DND-41 (cell line): ENCODE results near the gene SIDT2.

Experiments
- CTCF ChIP-seq: IDR thresholded peaks from 2 replicates; pipeline ENCODE4 v1.5.1; 2012; ENCODE audit warnings: borderline replicate concordance, low read length, moderate library complexity, mild to moderate bottlenecking; ENCODE audit not compliant: poor library complexity, severe bottlenecking; ENCODE audit errors: extremely low read depth
- EZH2 ChIP-seq: IDR thresholded peaks from 3 replicates; pipeline ENCODE4 v1.6.1; 2012; ENCODE audit warnings: borderline replicate concordance, low read depth, mild to moderate bottlenecking, moderate library complexity, low read length, inconsistent platforms; ENCODE audit not compliant: severe bottlenecking

GRCh38 chr11:117154468-117154867 lies 24.1 kb upstream of the SIDT2 start:
- TF ChIP-seq CTCF (no peak), EZH2 (no peak)
